H1 (cell line): ENCODE results near the gene GLTPD2. TPM values are rescaled to one million over a fixed set of nuclear protein-coding genes. Genes with fewer than 3 reads are reported as not detected.

Experiments
- CHD7 ChIP-seq: fragments of 300-600 bp; sonication (generic); IDR thresholded peaks from 2 replicates; pipeline ENCODE4 v1.7.1; 2012; ENCODE audit warnings: low read length, moderate library complexity, mild to moderate bottlenecking, inconsistent platforms; ENCODE audit not compliant: insufficient replicate concordance
- NANOG ChIP-seq: IDR thresholded peaks from 2 replicates; pipeline ENCODE4 v1.6.1; 2011; ENCODE audit warnings: low read length, low read depth, mild to moderate bottlenecking, inconsistent platforms; ENCODE audit not compliant: insufficient read depth, poor library complexity, severe bottlenecking
- NRF1 ChIP-seq: IDR thresholded peaks from 2 replicates; pipeline ENCODE4 v1.6.1; 2011; ENCODE audit warnings: mild to moderate bottlenecking, low read depth, low read length, improper control_type of control experiment
- polyA plus RNA-seq, 7 experiments: library from polyadenylated mRNA; depleted of rRNA in 3 of 7; stranded (reverse) in 5 of 7; unstranded in 2 of 7; fragments of >200 nt in 5 of 7; fragments of 200-250 nt in 2 of 7; gene quantifications; 1 replicate in 5 of 7; 2 replicates in 1 of 7; 4 replicates in 1 of 7; pipeline versions ENCODE4 v1.2.1 to v1.2.3, GENCODE V29; 2011 to 2013; ENCODE audit warnings: missing spikeins in 2 of 7, mixed read lengths in 2 of 7
- total RNA-seq: library from RNA; stranded (reverse); fragmentation: NEBNext Ultra II Directional; extraction: Animal tissue kit (Norgen Biotek cat#: 25700); gene quantifications from 2 replicates; pipeline ENCODE4 v1.2.1, GENCODE V29; 2021

GLTPD2 gene
- total and polyA plus RNA-seq, 2 of the 8 experiments (the other 6 are each of a cell fraction or from before 2014, with no cell fraction given) = not detected

DNA sequence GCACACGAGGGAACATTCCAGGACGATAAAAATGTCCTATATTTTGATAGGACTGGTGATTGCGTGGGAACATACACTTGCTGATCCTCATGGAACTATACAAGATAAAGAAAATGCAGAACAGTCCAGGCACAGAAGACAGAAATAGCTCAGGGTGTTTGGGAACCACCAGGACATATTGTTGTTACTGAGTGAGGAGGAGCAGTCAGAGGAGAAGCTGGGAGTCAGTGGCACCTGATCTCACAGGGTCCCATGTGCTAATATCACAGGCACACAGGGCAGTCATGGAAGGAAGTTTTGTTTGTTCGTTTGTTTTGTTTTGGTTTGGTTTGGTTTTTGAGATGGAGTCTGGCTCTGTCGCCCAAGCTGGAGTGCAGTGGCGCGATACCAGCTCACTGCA, 23.9 kb downstream of the GLTPD2 start (continued):
- TF ChIP-seq CHD7 (no peak), NRF1 (no peak), NANOG (no peak)
